ENCODE results near the gene DDX20. TPM values are rescaled to one million over a fixed set of nuclear protein-coding genes. Genes with fewer than 3 reads are reported as not detected.

DDX20 gene
- total RNA-seq (10 to 100 TPM in 1 of 2 donors, 1 to 10 TPM in 1; 9.6 to 14.4 TPM), polyA plus RNA-seq (1 to 10 TPM; 6.0 to 6.3 TPM)
- long read RNA-seq, donor 1, full-length matches to known transcripts = 10 of 24 reads
- long read RNA-seq, donor 1, partial matches to known transcripts = 14 of 24 reads
- long read RNA-seq, donor 1, other reads (novel, unspliced or antisense) = 0 of 24 reads
- long read RNA-seq, donor 2 = 0 reads
- long read RNA-seq, donor 3, full-length matches to known transcripts = 1 of 6 reads
- long read RNA-seq, donor 3, partial matches to known transcripts = 5 of 6 reads
- long read RNA-seq, donor 3, other reads (novel, unspliced or antisense) = 0 of 6 reads
- long read RNA-seq, donor 4, partial matches to known transcripts = 8 of 8 reads
- long read RNA-seq, donor 4, other reads (novel, unspliced or antisense) = 0 of 8 reads
- long read RNA-seq, donor 5, full-length matches to known transcripts = 9 of 9 reads
- long read RNA-seq, donor 5, partial matches to known transcripts = 0 of 9 reads
- long read RNA-seq, donor 5, other reads (novel, unspliced or antisense) = 0 of 9 reads

- DNase-seq = peak; percentile 95 to 99 (median 99)
- H3K9me3 ChIP-seq (ENCODE audit: control insufficient read depth in 4 of 4, insufficient read depth in 3 of 4, low read length in 3 of 4) = peaks cover 0 to 2% (median 0%) of the 10 kb centered on the region in 4 donors
- peak within 1 kb of the TSS; percentile 88 to 97 for H3K27ac ChIP-seq (ENCODE audit: low read depth in 1 of 2, low read length in 1 of 2)
- H3K4me1 ChIP-seq (ENCODE audit: control insufficient read depth in 5 of 5, insufficient read depth in 5 of 5, low read length in 5 of 5) = peaks cover 0 to 16% (median 4%) of the 10 kb centered on the region in 5 donors
- TF ChIP-seq CTCF (IDR thresholded peaks at IDR 0.05; ENCODE audit: control extremely low read depth, extremely low read depth) = peak; percentile 75
- H3K27me3 ChIP-seq (ENCODE audit: control insufficient read depth in 3 of 3, insufficient read depth in 3 of 3, low read length in 2 of 3) = no peaks in the 10 kb centered on the region
- H3K36me3 ChIP-seq (ENCODE audit: control insufficient read depth in 4 of 4, insufficient read depth in 4 of 4, low read length in 4 of 4) = peaks cover 0 to 5% (median 2%) of the 10 kb centered on the region in 4 donors
- peak within 1 kb of the TSS; percentile 99 for H3K4me3 ChIP-seq
- 0% methylated on average over 59 to 67 of the region's 67 CpGs for WGBS, 2 donors
- peak; percentile 97 for ATAC-seq (ENCODE audit: insufficient read depth, low FRiP score)
- peak within 1 kb of the TSS; percentile 88 to 99 for H3K9ac ChIP-seq (ENCODE audit: insufficient read depth in 1 of 2, low read length in 2 of 2)
Observed at GRCh38 chr1:111755331-111756123, at the start of gene DDX20. TSS of gene DDX20 (plus strand) at chr1:111755901. CDS start at chr1:111755925, 24 bp downstream.

- ATAC-seq (ENCODE audit: insufficient read depth, low FRiP score) = no peak
- TF ChIP-seq CTCF (IDR thresholded peaks at IDR 0.05; ENCODE audit: control extremely low read depth, extremely low read depth) = no peak
- H3K9ac ChIP-seq (ENCODE audit: insufficient read depth in 1 of 2, low read length in 2 of 2) = no peak overlapping the region
- H3K27me3 ChIP-seq (ENCODE audit: control insufficient read depth in 3 of 3, insufficient read depth in 3 of 3, low read length in 2 of 3) = no peaks in the 10 kb centered on the region
- DNase-seq = no peak
- H3K27ac ChIP-seq (ENCODE audit: low read depth in 1 of 2, low read length in 1 of 2) = no peak overlapping the region
- H3K9me3 ChIP-seq (ENCODE audit: control insufficient read depth in 4 of 4, insufficient read depth in 3 of 4, low read length in 3 of 4) = no peaks in the 10 kb centered on the region
- H3K36me3 ChIP-seq (ENCODE audit: control insufficient read depth in 4 of 4, insufficient read depth in 4 of 4, low read length in 4 of 4) = peaks cover 0 to 36% (median 17%) of the 10 kb centered on the region in 4 donors
- H3K4me3 ChIP-seq = no peak overlapping the region
- peaks cover 0 to 8% (median 0%) of the 10 kb centered on the region in 5 donors for H3K4me1 ChIP-seq (ENCODE audit: control insufficient read depth in 5 of 5, insufficient read depth in 5 of 5, low read length in 5 of 5)
- WGBS, 2 donors = 82 to 91% methylated on average over 2 of the region's 2 CpGs
Observed at GRCh38 chr1:111706921-111707320, 48.8 kb upstream of the DDX20 start.

- ATAC-seq (ENCODE audit: insufficient read depth, low FRiP score) = no peak
Observed at GRCh38 chr1:111707906-111708305, 47.8 kb upstream of the DDX20 start.

More at GRCh38 chr1:111707906-111708305, 47.8 kb upstream of the DDX20 start:
- no peak for TF ChIP-seq CTCF (IDR thresholded peaks at IDR 0.05; ENCODE audit: control extremely low read depth, extremely low read depth)
- H3K27ac ChIP-seq (ENCODE audit: low read depth in 1 of 2, low read length in 1 of 2) = no peak overlapping the region
- H3K36me3 ChIP-seq (ENCODE audit: control insufficient read depth in 4 of 4, insufficient read depth in 4 of 4, low read length in 4 of 4) = peaks cover 0 to 36% (median 16%) of the 10 kb centered on the region in 4 donors
- no peak for DNase-seq
- no peaks in the 10 kb centered on the region for H3K9me3 ChIP-seq (ENCODE audit: control insufficient read depth in 4 of 4, insufficient read depth in 3 of 4, low read length in 3 of 4)
- WGBS, 2 donors = 46 to 54% methylated on average over 9 of the region's 9 CpGs
- no peaks in the 10 kb centered on the region for H3K27me3 ChIP-seq (ENCODE audit: control insufficient read depth in 3 of 3, insufficient read depth in 3 of 3, low read length in 2 of 3)
- no peak overlapping the region for H3K4me3 ChIP-seq
- H3K9ac ChIP-seq (ENCODE audit: insufficient read depth in 1 of 2, low read length in 2 of 2) = no peak overlapping the region
- peaks cover 0 to 8% (median 0%) of the 10 kb centered on the region in 5 donors for H3K4me1 ChIP-seq (ENCODE audit: control insufficient read depth in 5 of 5, insufficient read depth in 5 of 5, low read length in 5 of 5)

Data from lung (tissue), 16 donors.